NCI-H1930 (cell line): Measurements from ENCODE around the gene APCDD1L.
A peak's percentile ranks its signal among the peaks of the same experiment; 100 is the strongest.

Experiments used
- DNase-seq, 2 experiments: peaks; one replicate each; lab custom pipeline; 2025; lab: John Stamatoyannopoulos, UW

APCDD1L gene

GRCh38 chr20:58466729-58467571, 48.2 kb downstream of the APCDD1L start:
- no peak for DNase-seq

- no peak for DNase-seq
Measured at GRCh38 chr20:58466095-58466708, 49.0 kb downstream of the APCDD1L start.

GRCh38 chr20:58464838-58465237, 50.4 kb downstream of the APCDD1L start:
- no peak for DNase-seq

GRCh38 chr20:58463256-58463655, 51.9 kb downstream of the APCDD1L start:
- no peak for DNase-seq

GRCh38 chr20:58461899-58462298, 53.3 kb downstream of the APCDD1L start:
- no peak for DNase-seq

GRCh38 chr20:58461104-58461503, 54.1 kb downstream of the APCDD1L start:
- DNase-seq, result no peak

GRCh38 chr20:58459058-58459750, 56.0 kb downstream of the APCDD1L start:
- no peak for DNase-seq

- no peak for DNase-seq
Measured at GRCh38 chr20:58458342-58459057, 56.7 kb downstream of the APCDD1L start.

GRCh38 chr20:58457083-58457695, 58.0 kb downstream of the APCDD1L start:
- DNase-seq, result no peak

GRCh38 chr20:58454460-58454859, 60.7 kb downstream of the APCDD1L start:
- DNase-seq, result no peak

GRCh38 chr20:58453391-58453790, 61.8 kb downstream of the APCDD1L start:
- no peak for DNase-seq

GRCh38 chr20:58452667-58453255, 62.4 kb downstream of the APCDD1L start:
- DNase-seq, result no peak

- DNase-seq, result no peak
Measured at GRCh38 chr20:58450254-58450653, 64.9 kb downstream of the APCDD1L start.

- DNase-seq, result no peak
Measured at GRCh38 chr20:58449681-58450221, 65.4 kb downstream of the APCDD1L start.

- DNase-seq, result no peak
Measured at GRCh38 chr20:58448958-58449357, 66.2 kb downstream of the APCDD1L start.

- DNase-seq, result peak in 1 of 2 experiments; percentile 35
Measured at GRCh38 chr20:58447511-58448391, 67.4 kb downstream of the APCDD1L start.

- DNase-seq, result no peak
Measured at GRCh38 chr20:58446960-58447265, 68.3 kb downstream of the APCDD1L start.

GRCh38 chr20:58446264-58446959, 68.8 kb downstream of the APCDD1L start:
- no peak for DNase-seq

GRCh38 chr20:58444746-58445255, 70.4 kb downstream of the APCDD1L start:
- DNase-seq, result no peak
